GM19239 (cell line): Measurements from ENCODE around the gene ANAPC16.
"Not testable (repeated sequence)": the region's sequence is repeated elsewhere in the genome, so short reads cannot be mapped to it uniquely, and the experiment has no call there.

Experiments used
- DNase-seq: peaks from one replicate; pipeline ENCODE4 v3.0.0; 2011; ENCODE audit warnings: low spot score; ENCODE audit not compliant: insufficient read length
- FAIRE-seq: peaks from 2 replicates; lab custom pipeline; 2011; peaks lifted over from hg19 to GRCh38; lab: Jason Lieb, UNC

ANAPC16 gene

GRCh38 chr10:72260239-72260975 lies 44.6 kb downstream of the ANAPC16 start:
- FAIRE-seq (peak; percentile 83), DNase-seq (peak; percentile 53)

- DNase-seq (no peak), FAIRE-seq (peak; percentile 95)
Observed at GRCh38 chr10:72260976-72261783, 45.4 kb downstream of the ANAPC16 start.

- no peak for DNase-seq
Observed at GRCh38 chr10:72261784-72262404, 46.1 kb downstream of the ANAPC16 start.

GRCh38 chr10:72263613-72264241 lies 47.9 kb downstream of the ANAPC16 start:
- DNase-seq (no peak), FAIRE-seq (no peak)

More at GRCh38 chr10:72261784-72262404, 46.1 kb downstream of the ANAPC16 start:
- FAIRE-seq = no peak

- DNase-seq (no peak), FAIRE-seq (no peak)
Observed at GRCh38 chr10:72264536-72264935, 48.7 kb downstream of the ANAPC16 start.

GRCh38 chr10:72265508-72265907 lies 49.7 kb downstream of the ANAPC16 start:
- DNase-seq (no peak), FAIRE-seq (no peak)

- no peak for FAIRE-seq
- no peak for DNase-seq
Observed at GRCh38 chr10:72265990-72266865, 50.4 kb downstream of the ANAPC16 start.

GRCh38 chr10:72267381-72267780 lies 51.6 kb downstream of the ANAPC16 start:
- DNase-seq (no peak), FAIRE-seq (no peak)

- no peak for DNase-seq
- FAIRE-seq = no peak
Observed at GRCh38 chr10:72267819-72268399, 52.1 kb downstream of the ANAPC16 start.

GRCh38 chr10:72268475-72269200 lies 52.8 kb downstream of the ANAPC16 start:
- not testable (repeated sequence) for DNase-seq, FAIRE-seq

- no peak for FAIRE-seq
- no peak for DNase-seq
Observed at GRCh38 chr10:72270607-72271281, 54.9 kb downstream of the ANAPC16 start.

GRCh38 chr10:72272689-72273409 lies 57.0 kb downstream of the ANAPC16 start:
- DNase-seq = no peak
- peak; percentile 75 for FAIRE-seq

GRCh38 chr10:72273410-72274212 lies 57.8 kb downstream of the ANAPC16 start, which contains the start of gene DDIT4:
Gene DDIT4, plus strand, starts transcription at chr10:72273924. Its CDS starts 293 bp downstream, at chr10:72274217.
- peak; percentile 96 for DNase-seq
- FAIRE-seq = peak; percentile 89

GRCh38 chr10:72274213-72274729 lies 58.5 kb downstream of the ANAPC16 start:
- FAIRE-seq (no peak), DNase-seq (no peak)

- DNase-seq (no peak), FAIRE-seq (no peak)
Observed at GRCh38 chr10:72274730-72275350, 59.0 kb downstream of the ANAPC16 start.
